ENCODE data around the gene HEMGN.

- TF ChIP-seq CTCF (IDR thresholded peaks at IDR 0.05) (no peak), POLR2AphosphoS5 (IDR thresholded peaks at IDR 0.05) (no peak)
Observed at GRCh38 chr9:97924386-97924785, 13.6 kb downstream of the HEMGN start.
